HCT116 (cell line): Measurements from ENCODE around the gene DPH3. TPM values are rescaled to one million over a fixed set of nuclear protein-coding genes. Genes with fewer than 3 reads are reported as not detected.

Experiments
- ATAC-seq: fragments of 200-7000 bp; cut with Tn5 transposase; 2 replicates; pipeline ENCODE4 v1.9.1; 2020; ENCODE audit warnings: mild to moderate bottlenecking, moderate library complexity
- BruUV-seq: library from RNA; stranded (reverse); fragments of 400-500 nt; replicated peaks from 2 replicates; lab custom pipeline; 2021; lab: Mats Ljungman, UMichigan
- CTCF ChIA-PET: fragments of 300-600 bp; sonication (Branson Sonifier 250); formaldehyde crosslinking; loops from one replicate; lab custom pipeline; 2021; ENCODE audit warnings: antibody characterized with exemption; lab: Charles Lee
- POLR2A ChIA-PET: fragments of 300-600, 350-600 bp; sonication (Branson Sonifier 250); formaldehyde crosslinking; loops from one replicate; lab custom pipeline; 2021; ENCODE audit warnings: antibody characterized with exemption; lab: Charles Lee
- RAD21 ChIA-PET, 2 experiments: fragments of 300-600 bp; sonication (Branson Sonifier 250); formaldehyde crosslinking; loops; one replicate each; lab custom pipeline; 2023; ENCODE audit warnings: low total read pairs in 2 of 2; ENCODE audit not compliant: uncharacterized antibody in 2 of 2, unreplicated experiment in 2 of 2, low non-redundant PET in 1 of 2; lab: Charles Lee
- DNase-seq: peaks from one replicate; pipeline ENCODE4 v3.0.0-alpha.2; 2010; ENCODE audit warnings: low read depth, low spot score
- H2AFZ ChIP-seq: fragments of 200-600 bp; shearing (Covaris generic), sonication (generic); 2 replicates; pipeline ENCODE4 v1.6.1; 2017; ENCODE audit warnings: low read depth, mixed run types, mixed read lengths, antibody characterized with exemption, low read length; ENCODE audit not compliant: poor library complexity, severe bottlenecking
- H3K27ac ChIP-seq: 2 replicates; pipeline ENCODE4 v1.5.1; 2012; ENCODE audit warnings: low read depth, low read length
- H3K27me3 ChIP-seq: fragments of 200-600 bp; sonication (generic); 2 replicates; pipeline ENCODE4 v1.6.1; 2016; ENCODE audit warnings: mixed run types, low read length, mixed read lengths; ENCODE audit not compliant: insufficient read depth
- H3K36me3 ChIP-seq, 2 experiments: fragments of 200-500 bp in 1 of 2; fragments of 200-600 bp in 1 of 2; sonication (Bioruptor generic) in 1 of 2; sonication (generic) in 1 of 2; 2 replicates each; pipeline versions ENCODE4 v1.5.1 to v1.6.1; 2014 to 2016; ENCODE audit warnings: low read length in 2 of 2, inconsistent platforms in 1 of 2, mixed read lengths in 1 of 2, mixed run types in 1 of 2; ENCODE audit not compliant: insufficient read depth in 2 of 2, control insufficient read depth in 1 of 2
- H3K4me1 ChIP-seq, 2 experiments: fragments of 200-600 bp in 1 of 2; sonication (generic) in 1 of 2; 2 replicates each; pipeline versions ENCODE4 v1.5.1 to v1.6.1; 2012 to 2017; ENCODE audit warnings: low read length in 2 of 2, inconsistent platforms in 1 of 2, mild to moderate bottlenecking in 1 of 2, mixed read lengths in 1 of 2, mixed run types in 1 of 2, moderate library complexity in 1 of 2; ENCODE audit not compliant: insufficient read depth in 2 of 2, control insufficient read depth in 1 of 2
- H3K4me2 ChIP-seq: fragments of 200-600 bp; sonication (generic); 2 replicates; pipeline ENCODE4 v1.6.1; 2017; ENCODE audit warnings: mixed run types, low read length, mixed read lengths
- H3K4me3 ChIP-seq, 2 experiments: fragments of 200-600 bp in 1 of 2; sonication (generic) in 1 of 2; replicated peaks in 1 of 2; 2 replicates each; pipeline ENCODE4 v1.5.1; 2011 to 2016; ENCODE audit warnings: low read length in 2 of 2, control low read depth in 1 of 2, low read depth in 1 of 2, mild to moderate bottlenecking in 1 of 2, mixed read lengths in 1 of 2, mixed run types in 1 of 2
- H3K79me2 ChIP-seq: fragments of 200-600 bp; sonication (generic); 2 replicates; pipeline ENCODE4 v1.6.1; 2017; ENCODE audit warnings: mild to moderate bottlenecking, mixed run types, low read length, moderate library complexity, mixed read lengths; ENCODE audit not compliant: insufficient read depth
- H3K9ac ChIP-seq: fragments of 200-600 bp; sonication (generic); 2 replicates; pipeline ENCODE4 v1.6.1; 2016; ENCODE audit warnings: low read length, mixed read lengths
- H3K9me2 ChIP-seq: fragments of 200-600 bp; sonication (generic), shearing (Covaris generic); 2 replicates; pipeline ENCODE4 v1.6.1; 2017; ENCODE audit warnings: mixed run types, mild to moderate bottlenecking, moderate library complexity; ENCODE audit not compliant: insufficient read depth
- H3K9me3 ChIP-seq, 2 experiments: fragments of 200-500 bp in 1 of 2; fragments of 200-600 bp in 1 of 2; sonication (Bioruptor generic) in 1 of 2; sonication (generic) in 1 of 2; 2 replicates each; pipeline ENCODE4 v1.6.1; 2014 to 2017; ENCODE audit warnings: low read length in 2 of 2, mixed read lengths in 2 of 2, inconsistent platforms in 1 of 2, low read depth in 1 of 2, mild to moderate bottlenecking in 1 of 2, mixed run types in 1 of 2, moderate library complexity in 1 of 2; ENCODE audit not compliant: control insufficient read depth in 1 of 2, insufficient read depth in 1 of 2
- H4K20me1 ChIP-seq: fragments of 200-600 bp; sonication (generic), shearing (Covaris generic); 2 replicates; pipeline ENCODE4 v1.6.1; 2017; ENCODE audit warnings: mixed run types, mild to moderate bottlenecking, moderate library complexity; ENCODE audit not compliant: insufficient read depth
- CEBPB ChIP-seq: IDR thresholded peaks from 2 replicates; pipeline ENCODE4 v1.6.1; 2012; ENCODE audit warnings: low read depth
- CTCF ChIP-seq, 3 experiments: fragments of 200-600 bp in 1 of 3; sonication (generic) in 1 of 3; IDR thresholded peaks in 2 of 3; conservative IDR thresholded peaks in 1 of 3; 2 replicates each; pipeline ENCODE4 v1.5.1; 2012 to 2017; ENCODE audit warnings: low read depth in 2 of 3, low read length in 2 of 3, antibody characterized with exemption in 1 of 3, borderline replicate concordance in 1 of 3, control low read depth in 1 of 3, mild to moderate bottlenecking in 1 of 3, mixed read lengths in 1 of 3, mixed run types in 1 of 3, moderate library complexity in 1 of 3; ENCODE audit not compliant: insufficient read depth in 1 of 3
- EGR1 ChIP-seq: IDR thresholded peaks from 2 replicates; pipeline ENCODE4 v1.6.1; 2012; ENCODE audit warnings: low read depth
- EZH2 ChIP-seq: fragments of 200-600 bp; sonication (generic); IDR thresholded peaks from 2 replicates; pipeline ENCODE4 v1.6.1; 2017; ENCODE audit warnings: antibody characterized with exemption, mixed run types
- EZH2phosphoT487 ChIP-seq: fragments of 200-600 bp; IDR thresholded peaks from 2 replicates; pipeline ENCODE4 v1.6.1; 2018; ENCODE audit warnings: antibody characterized with exemption, borderline replicate concordance
- JUND ChIP-seq: IDR thresholded peaks from 2 replicates; pipeline ENCODE4 v1.6.1; 2012
- MAX ChIP-seq: IDR thresholded peaks from 2 replicates; pipeline ENCODE4 v1.6.1; 2012
- POLR2A ChIP-seq: IDR thresholded peaks from 2 replicates; pipeline ENCODE4 v1.7.0; 2011; ENCODE audit warnings: borderline replicate concordance; ENCODE audit not compliant: insufficient read depth, insufficient read length; ENCODE audit errors: extremely low read depth
- REST ChIP-seq: IDR thresholded peaks from 2 replicates; pipeline ENCODE4 v1.6.1; 2012; ENCODE audit warnings: low read depth
- SIN3A ChIP-seq: IDR thresholded peaks from 2 replicates; pipeline ENCODE4 v1.6.1; 2012; ENCODE audit warnings: low read depth
- SRF ChIP-seq: IDR thresholded peaks from 2 replicates; pipeline ENCODE4 v1.6.1; 2012; ENCODE audit warnings: low read depth
- ZBTB33 ChIP-seq: IDR thresholded peaks from 2 replicates; pipeline ENCODE4 v1.6.1; 2011; ENCODE audit warnings: mild to moderate bottlenecking, low read length, moderate library complexity; ENCODE audit not compliant: insufficient replicate concordance; ENCODE audit errors: extremely low read depth
- ZFX ChIP-seq: fragments of 450-650 bp; IDR thresholded peaks from 2 replicates; pipeline ENCODE4 v1.6.1; 2017
- ZNF274 ChIP-seq: fragments of 200-500 bp; sonication (Bioruptor generic); IDR thresholded peaks from 2 replicates; pipeline ENCODE4 v1.6.1; 2014; ENCODE audit warnings: mild to moderate bottlenecking, low read depth, low read length, inconsistent platforms
- intact Hi-C: fragments of 100-400 bp; cut with micrococcal nuclease; formaldehyde crosslinking; loops from 2 replicates; pipeline ENCODE4 v1.10.0; 2022
- total RNA-seq: library from RNA; stranded (reverse); gene quantifications from one replicate; pipeline ENCODE4 v1.2.1, GENCODE V29; 2021; ENCODE audit not compliant: unreplicated experiment

Gene DPH3
- total RNA-seq, 1 experiment from 2014 or later = 13.8 TPM

GRCh38 chr3:16277471-16277870 lies 12.7 kb upstream of the DPH3 start:
- Histone ChIP-seq H3K79me2 (no peaks in the 10 kb centered on the region), H3K27ac (no peak overlapping the region), H3K9me2 (no peaks in the 10 kb centered on the region), H3K4me3 (no peak overlapping the region), H3K9me3 (no peaks in the 10 kb centered on the region), H3K4me1 (no peaks in the 10 kb centered on the region), H4K20me1 (no peaks in the 10 kb centered on the region), H3K36me3 (peaks cover 8 to 13% of the 10 kb centered on the region in 2 experiments; a peak in 2 of 4 replicates), H3K4me2 (no peak overlapping the region), H3K27me3 (no peaks in the 10 kb centered on the region), H2AFZ (no peak overlapping the region), H3K9ac (no peak overlapping the region)
- TF ChIP-seq POLR2A = no peak
- TF ChIP-seq JUND = no peak
- DNase-seq (no peak), ATAC-seq (no peak)
- CTCF ChIA-PET = interaction anchor here (1.2 kb wide), 1 partner anchor 13 kb away, joined by 3 read pairs; no protein-coding TSS in a partner anchor
- BruUV-seq = no TSS peak
- RAD21 ChIA-PET = no interaction called here
- intact Hi-C loops = no loop called here
- POLR2A ChIA-PET = no interaction called here

GRCh38 chr3:16273867-16274266 lies 9.1 kb upstream of the DPH3 start:
- Histone ChIP-seq H3K9me3 (no peaks in the 10 kb centered on the region), H3K9ac (no peak overlapping the region), H3K9me2 (no peaks in the 10 kb centered on the region), H3K4me3 (no peak overlapping the region), H3K27me3 (no peaks in the 10 kb centered on the region), H2AFZ (no peak overlapping the region), H3K36me3 (peaks cover 9 to 37% of the 10 kb centered on the region in 2 experiments; a peak in 3 of 4 replicates), H3K4me2 (no peak overlapping the region), H3K27ac (no peak overlapping the region), H4K20me1 (no peaks in the 10 kb centered on the region), H3K4me1 (no peaks in the 10 kb centered on the region), H3K79me2 (peaks cover 9% of the 10 kb centered on the region)
- ChIA-PET CTCF (no interaction called here), POLR2A (no interaction called here), RAD21 (no interaction called here)
- DNase-seq (no peak), ATAC-seq (no peak)
- intact Hi-C loops = no loop called here
- BruUV-seq = no TSS peak
- TF ChIP-seq SRF (no peak), CEBPB (no peak), ZNF274 (no peak), ZFX (no peak), JUND (no peak), EZH2 (no peak), CTCF (IDR thresholded peaks at IDR 0.05 in 2 of 3, conservative IDR thresholded peaks at IDR 0.05 in 1 of 3; ENCODE audit: borderline replicate concordance in 1 of 3, insufficient read depth in 1 of 3, low read depth in 2 of 3, low read length in 2 of 3) (no peak), EZH2phosphoT487 (no peak), MAX (no peak), EGR1 (no peak), ZBTB33 (no peak), REST (no peak), SIN3A (no peak)
